ENCODE measurements around the gene ABCB6.
"Not testable (repeated sequence)": the region's sequence is repeated elsewhere in the genome, so short reads cannot be mapped to it uniquely, and the experiment has no call there.

The ABCB6 gene

DNA sequence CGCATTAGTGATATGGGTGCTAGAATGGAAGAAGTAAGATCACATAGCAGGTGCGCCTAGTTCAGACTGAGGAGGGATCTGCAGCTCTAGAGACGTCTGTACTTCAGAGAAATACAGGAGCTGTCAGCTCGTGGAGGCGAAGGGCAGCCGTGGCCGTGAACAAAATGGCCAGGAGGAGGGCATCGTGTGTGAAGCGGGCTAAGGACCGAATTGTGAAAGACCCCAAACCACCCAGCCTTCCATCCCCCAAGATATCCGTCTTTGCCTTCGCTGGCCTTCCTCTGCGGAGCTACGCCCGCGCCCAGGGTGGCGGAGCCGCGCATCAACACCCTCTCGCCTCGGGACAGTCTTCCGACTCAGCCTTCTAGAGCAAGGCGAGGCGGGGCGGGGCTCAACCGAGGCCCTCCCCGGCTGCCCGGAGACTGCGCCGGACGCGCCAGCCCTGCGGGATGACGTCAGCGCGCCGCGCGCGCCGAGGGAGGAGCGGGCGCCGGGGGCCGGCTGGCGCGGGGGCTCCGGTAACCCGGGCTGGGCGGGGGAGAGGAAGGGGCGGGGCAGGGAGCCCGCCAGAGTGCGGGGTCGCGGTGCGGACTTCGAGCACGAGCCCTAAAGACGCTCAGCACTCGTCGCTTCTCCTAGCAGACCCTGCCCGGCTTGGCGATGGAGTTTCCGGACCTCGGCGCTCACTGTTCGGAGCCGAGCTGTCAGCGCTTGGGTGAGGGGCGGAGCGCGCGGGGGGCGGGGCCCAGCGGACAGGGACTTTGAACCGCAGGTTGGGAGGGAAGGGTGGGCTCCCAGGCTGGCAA, 12.2 kb downstream of the ABCB6 start, which contains the start of gene ZFAND2B:
TSS of gene ZFAND2B (plus strand) at position 455 of the 806 bp plus-strand sequence. CDS start at position 661, 206 bp downstream.
- Histone ChIP-seq H3K4me3 (ENCODE audit: low read depth, low read length) (peak within 1 kb of the TSS; percentile 71), H3K36me3 (peaks cover 20% of the 10 kb centered on the region), H3K4me1 (peaks cover 11% of the 10 kb centered on the region), H3K27me3 (no peaks in the 10 kb centered on the region), H3K9me3 (no peaks in the 10 kb centered on the region)
- peak; percentile 97 for DNase-seq
- TF ChIP-seq, protein P1, sequence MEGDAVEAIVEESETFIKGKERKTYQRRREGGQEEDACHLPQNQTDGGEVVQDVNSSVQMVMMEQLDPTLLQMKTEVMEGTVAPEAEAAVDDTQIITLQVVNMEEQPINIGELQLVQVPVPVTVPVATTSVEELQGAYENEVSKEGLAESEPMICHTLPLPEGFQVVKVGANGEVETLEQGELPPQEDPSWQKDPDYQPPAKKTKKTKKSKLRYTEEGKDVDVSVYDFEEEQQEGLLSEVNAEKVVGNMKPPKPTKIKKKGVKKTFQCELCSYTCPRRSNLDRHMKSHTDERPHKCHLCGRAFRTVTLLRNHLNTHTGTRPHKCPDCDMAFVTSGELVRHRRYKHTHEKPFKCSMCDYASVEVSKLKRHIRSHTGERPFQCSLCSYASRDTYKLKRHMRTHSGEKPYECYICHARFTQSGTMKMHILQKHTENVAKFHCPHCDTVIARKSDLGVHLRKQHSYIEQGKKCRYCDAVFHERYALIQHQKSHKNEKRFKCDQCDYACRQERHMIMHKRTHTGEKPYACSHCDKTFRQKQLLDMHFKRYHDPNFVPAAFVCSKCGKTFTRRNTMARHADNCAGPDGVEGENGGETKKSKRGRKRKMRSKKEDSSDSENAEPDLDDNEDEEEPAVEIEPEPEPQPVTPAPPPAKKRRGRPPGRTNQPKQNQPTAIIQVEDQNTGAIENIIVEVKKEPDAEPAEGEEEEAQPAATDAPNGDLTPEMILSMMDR (IDR thresholded peaks at IDR 0.05; ENCODE audit: low read depth, low read length): 0 out of 2 replicates have a peak, but pooled peaks have one; percentile 13

DNA sequence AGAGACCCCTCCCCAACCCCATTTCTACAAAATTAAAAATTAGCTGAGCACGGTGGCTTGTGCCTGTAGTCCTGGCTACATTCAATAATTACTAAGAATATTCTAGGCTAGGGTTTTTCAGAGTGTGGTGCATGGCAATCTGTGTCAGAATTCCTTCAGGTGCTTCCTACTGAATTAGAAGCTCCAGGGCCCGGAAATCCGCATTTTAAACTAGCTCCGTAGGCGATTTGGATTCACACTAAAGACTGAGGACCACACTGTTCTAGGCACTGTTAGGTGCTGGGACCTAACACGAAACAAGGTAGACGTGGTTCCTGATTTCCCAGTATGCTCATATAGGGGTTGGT, 12.8 kb downstream of the ABCB6 start:
- Histone ChIP-seq H3K9me3 (no peaks in the 10 kb centered on the region), H3K4me3 (ENCODE audit: low read depth, low read length) (peak overlapping the region; percentile 71), H3K36me3 (peaks cover 16% of the 10 kb centered on the region), H3K4me1 (peaks cover 11% of the 10 kb centered on the region), H3K27me3 (no peaks in the 10 kb centered on the region)
- no peak for DNase-seq
- TF ChIP-seq, protein P1 (IDR thresholded peaks at IDR 0.05; ENCODE audit: low read depth, low read length): no peak

DNA sequence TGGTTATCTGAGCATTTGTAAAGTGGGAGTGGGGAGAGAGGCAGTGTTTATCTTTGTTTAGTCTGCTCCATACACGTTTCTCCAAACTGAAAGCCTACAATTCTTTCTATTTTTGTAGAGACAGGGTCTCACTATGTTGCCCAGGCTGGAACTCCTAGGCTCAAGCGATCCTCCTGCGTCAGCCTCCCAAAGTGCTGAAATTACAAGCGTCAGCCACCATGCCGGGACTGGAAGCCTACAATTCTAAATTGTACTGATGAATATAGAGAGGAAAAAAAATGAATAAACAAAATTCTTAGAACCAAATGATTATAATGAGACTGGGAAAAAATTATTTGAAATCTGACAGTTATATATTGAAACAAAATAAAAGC, 13.6 kb downstream of the ABCB6 start:
- no peaks in the 10 kb centered on the region for H3K27me3 ChIP-seq
- TF ChIP-seq, protein P1 (IDR thresholded peaks at IDR 0.05; ENCODE audit: low read depth, low read length): no peak
- H3K4me1 ChIP-seq: peaks cover 11% of the 10 kb centered on the region
- H3K9me3 ChIP-seq: no peaks in the 10 kb centered on the region
- H3K4me3 ChIP-seq (ENCODE audit: low read depth, low read length): no peak overlapping the region
- H3K36me3 ChIP-seq: peaks cover 8% of the 10 kb centered on the region
- DNase-seq: no peak

DNA sequence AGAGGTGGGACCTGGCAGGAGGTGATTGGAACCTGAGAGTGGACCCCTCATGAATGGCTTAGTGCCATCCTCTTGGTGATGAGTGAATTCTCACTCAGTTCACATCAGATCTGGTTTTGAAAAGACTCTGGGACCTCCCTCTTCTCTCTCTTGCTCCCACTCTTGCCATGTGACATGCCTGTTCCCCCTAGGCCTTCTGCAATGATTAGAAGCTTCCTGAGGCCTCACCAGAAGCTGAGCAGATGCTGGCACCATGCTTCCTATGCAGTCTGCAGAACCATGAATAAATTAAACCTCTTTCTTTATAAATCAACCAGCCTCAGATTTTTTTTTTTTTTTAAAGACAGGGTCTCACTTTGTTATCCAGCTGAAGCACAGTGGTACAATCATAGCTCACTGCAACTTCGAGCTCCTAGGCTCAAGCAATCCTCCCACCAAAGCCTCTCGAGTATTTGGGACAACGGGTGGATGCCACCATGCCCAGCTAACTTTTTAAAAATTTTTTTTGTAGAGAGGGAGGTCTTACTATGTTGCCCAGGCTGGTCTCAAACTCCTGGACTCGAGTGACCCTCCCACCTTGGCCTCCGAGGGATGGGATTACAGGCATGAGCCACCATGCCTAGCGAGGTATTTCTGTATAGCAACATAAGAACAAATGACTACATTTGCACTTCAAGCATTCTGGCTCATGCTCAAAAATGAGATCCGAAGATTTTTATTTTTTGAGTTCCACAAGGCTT, 14.2 kb downstream of the ABCB6 start:
- Histone ChIP-seq H3K4me1 (peaks cover 11% of the 10 kb centered on the region), H3K27me3 (no peaks in the 10 kb centered on the region), H3K9me3 (no peaks in the 10 kb centered on the region), H3K4me3 (ENCODE audit: low read depth, low read length) (no peak overlapping the region), H3K36me3 (peaks cover 3% of the 10 kb centered on the region; the same call in 1 of the 2 replicates)
- TF ChIP-seq, protein P1 (IDR thresholded peaks at IDR 0.05; ENCODE audit: low read depth, low read length): no peak
- DNase-seq: no peak

DNA sequence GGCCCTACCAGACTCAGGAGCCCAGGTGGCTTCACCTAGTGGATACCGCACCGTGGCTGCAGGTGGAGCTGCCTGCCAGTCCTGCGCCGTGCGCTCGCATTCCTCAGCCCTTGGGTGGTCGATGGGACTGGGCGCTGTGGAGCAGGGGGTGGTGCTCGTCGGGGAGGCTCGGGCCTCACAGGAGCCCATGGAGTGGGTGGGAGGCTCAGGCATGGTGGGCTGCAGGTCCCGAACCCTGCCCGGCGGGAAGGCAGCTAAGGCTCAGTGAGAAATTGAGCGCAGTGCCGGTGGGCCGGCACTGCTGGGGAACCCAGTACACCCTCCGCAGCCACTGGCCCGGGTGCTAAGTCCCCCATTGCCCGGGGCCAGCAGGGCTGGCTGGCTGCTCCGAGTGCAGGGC, 17.4 kb downstream of the ABCB6 start:
- not testable (repeated sequence) for H3K4me1 ChIP-seq; H3K27me3 ChIP-seq; H3K36me3 ChIP-seq; H3K4me3 ChIP-seq (ENCODE audit: low read depth, low read length); DNase-seq; H3K9me3 ChIP-seq

DNA sequence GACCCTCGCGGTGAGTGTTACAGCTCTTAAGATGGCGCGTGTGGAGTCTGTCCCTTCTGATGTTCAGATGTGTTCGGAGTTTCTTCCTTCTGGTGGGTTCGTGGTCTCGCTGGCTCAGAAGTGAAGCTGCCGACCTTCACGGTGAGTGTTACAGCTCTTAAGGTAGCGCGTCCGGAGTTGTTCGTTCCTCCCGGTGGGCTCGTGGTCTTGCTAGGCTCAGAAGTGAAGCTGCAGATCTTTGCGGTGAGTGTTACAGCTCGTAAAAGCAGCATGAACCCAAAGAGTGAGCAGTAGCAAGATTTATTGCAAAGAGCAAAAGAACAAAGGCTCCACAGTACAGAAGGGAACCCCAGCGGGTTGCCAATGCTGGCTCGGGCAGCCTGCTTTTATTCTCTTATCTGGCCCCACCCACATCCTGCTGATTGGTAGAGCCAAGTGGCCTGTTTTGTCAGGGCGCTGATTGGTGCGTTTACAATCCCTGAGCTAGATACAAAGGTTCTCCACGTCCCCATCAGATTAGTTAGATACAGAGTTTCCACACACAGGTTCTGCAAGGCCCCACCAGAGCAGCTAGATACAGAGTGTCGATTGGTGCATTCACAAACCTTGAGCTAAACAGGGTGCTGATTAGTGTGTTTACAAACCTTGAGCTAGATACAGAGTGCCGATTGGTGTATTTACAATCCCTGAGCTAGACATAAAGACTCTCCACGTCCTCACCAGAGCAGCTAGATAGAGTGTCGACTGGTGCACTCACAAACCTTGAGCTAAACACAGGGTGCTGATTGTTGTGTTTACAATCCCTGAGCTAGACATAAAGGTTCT, 18.0 kb downstream of the ABCB6 start:
- not testable (repeated sequence) for H3K27me3 ChIP-seq; H3K9me3 ChIP-seq; H3K4me1 ChIP-seq; DNase-seq; H3K36me3 ChIP-seq; H3K4me3 ChIP-seq (ENCODE audit: low read depth, low read length)

Measured in BE2C (cell line).